PC-9 (cell line): ENCODE results near the gene CLTCL1.

Experiments
- EZH2 ChIP-seq: fragments of 200-600 bp; sonication (generic); IDR thresholded peaks from 2 replicates; pipeline ENCODE4 v1.8.0; 2017; ENCODE audit warnings: antibody characterized with exemption, low read depth
- TF ChIP-seq, protein P1 (sequence below): fragments of 200-600 bp; sonication (generic); conservative IDR thresholded peaks from 2 replicates; pipeline ENCODE4 v1.6.1; 2017; ENCODE audit warnings: mixed run types, antibody characterized with exemption, mild to moderate bottlenecking, moderate library complexity

DNA sequence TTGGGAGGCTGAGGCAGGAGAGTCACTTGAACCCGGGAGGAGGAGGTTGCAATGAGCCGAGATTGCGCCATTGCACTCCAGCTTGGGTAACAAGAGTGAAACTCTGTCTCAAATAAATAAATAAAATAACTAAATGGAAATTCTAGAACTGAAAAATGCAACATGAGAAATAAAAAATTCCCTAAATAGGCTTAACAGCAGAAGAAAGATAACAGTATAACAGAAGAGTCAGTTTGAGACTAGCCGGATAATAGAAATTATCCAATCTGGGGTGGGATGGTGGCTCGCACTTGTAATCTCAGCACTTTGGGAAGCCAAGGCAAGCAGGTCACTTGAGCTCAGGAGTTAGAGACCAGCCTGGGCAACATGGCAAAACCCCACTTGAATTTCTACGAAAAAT lies 127.1 kb downstream of the CLTCL1 start:
- TF ChIP-seq, protein P1, sequence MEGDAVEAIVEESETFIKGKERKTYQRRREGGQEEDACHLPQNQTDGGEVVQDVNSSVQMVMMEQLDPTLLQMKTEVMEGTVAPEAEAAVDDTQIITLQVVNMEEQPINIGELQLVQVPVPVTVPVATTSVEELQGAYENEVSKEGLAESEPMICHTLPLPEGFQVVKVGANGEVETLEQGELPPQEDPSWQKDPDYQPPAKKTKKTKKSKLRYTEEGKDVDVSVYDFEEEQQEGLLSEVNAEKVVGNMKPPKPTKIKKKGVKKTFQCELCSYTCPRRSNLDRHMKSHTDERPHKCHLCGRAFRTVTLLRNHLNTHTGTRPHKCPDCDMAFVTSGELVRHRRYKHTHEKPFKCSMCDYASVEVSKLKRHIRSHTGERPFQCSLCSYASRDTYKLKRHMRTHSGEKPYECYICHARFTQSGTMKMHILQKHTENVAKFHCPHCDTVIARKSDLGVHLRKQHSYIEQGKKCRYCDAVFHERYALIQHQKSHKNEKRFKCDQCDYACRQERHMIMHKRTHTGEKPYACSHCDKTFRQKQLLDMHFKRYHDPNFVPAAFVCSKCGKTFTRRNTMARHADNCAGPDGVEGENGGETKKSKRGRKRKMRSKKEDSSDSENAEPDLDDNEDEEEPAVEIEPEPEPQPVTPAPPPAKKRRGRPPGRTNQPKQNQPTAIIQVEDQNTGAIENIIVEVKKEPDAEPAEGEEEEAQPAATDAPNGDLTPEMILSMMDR = no peak
- no peak for TF ChIP-seq EZH2
